ENCODE measurements around the gene INTS1.

The INTS1 gene

GRCh38 chr7:1514407-1514806 is 10.2 kb upstream of the INTS1 start:
- DNase-seq (ENCODE audit: extremely low spot score), result no peak
- POLR2A ChIA-PET, result no interaction called here
- CTCF ChIA-PET, result interaction anchor here (0.6 to 1.2 kb wide), 2 partner anchors 9 to 10 kb away, joined by 3 to 5 read pairs; no protein-coding TSS in a partner anchor
- TF ChIP-seq, protein P1, sequence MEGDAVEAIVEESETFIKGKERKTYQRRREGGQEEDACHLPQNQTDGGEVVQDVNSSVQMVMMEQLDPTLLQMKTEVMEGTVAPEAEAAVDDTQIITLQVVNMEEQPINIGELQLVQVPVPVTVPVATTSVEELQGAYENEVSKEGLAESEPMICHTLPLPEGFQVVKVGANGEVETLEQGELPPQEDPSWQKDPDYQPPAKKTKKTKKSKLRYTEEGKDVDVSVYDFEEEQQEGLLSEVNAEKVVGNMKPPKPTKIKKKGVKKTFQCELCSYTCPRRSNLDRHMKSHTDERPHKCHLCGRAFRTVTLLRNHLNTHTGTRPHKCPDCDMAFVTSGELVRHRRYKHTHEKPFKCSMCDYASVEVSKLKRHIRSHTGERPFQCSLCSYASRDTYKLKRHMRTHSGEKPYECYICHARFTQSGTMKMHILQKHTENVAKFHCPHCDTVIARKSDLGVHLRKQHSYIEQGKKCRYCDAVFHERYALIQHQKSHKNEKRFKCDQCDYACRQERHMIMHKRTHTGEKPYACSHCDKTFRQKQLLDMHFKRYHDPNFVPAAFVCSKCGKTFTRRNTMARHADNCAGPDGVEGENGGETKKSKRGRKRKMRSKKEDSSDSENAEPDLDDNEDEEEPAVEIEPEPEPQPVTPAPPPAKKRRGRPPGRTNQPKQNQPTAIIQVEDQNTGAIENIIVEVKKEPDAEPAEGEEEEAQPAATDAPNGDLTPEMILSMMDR (IDR thresholded peaks at IDR 0.05; ENCODE audit: control extremely low read depth, extremely low read depth, low read depth, missing control alignments), result no peak

DNA sequence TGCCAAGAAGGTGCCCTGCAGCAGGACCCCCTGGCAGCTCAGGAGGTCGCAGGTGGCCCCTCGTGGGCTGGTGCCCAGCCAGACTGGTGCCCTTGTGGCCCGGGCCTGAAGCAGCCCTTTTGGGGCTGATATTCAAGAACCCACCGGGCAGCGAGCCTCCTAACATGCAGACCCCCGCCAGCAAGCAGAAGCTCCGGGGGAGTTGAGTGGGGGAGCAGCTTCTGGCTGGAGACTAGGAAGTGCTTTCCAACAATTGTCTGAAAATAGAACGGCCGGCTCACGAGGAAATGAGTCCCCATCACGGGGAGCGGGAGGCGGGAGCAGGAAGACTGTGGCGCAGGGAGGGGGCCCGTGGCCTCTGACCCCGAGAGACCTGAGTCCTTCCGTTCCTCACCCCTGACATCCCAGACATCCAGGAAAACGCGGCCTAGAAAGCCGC is 9.5 kb upstream of the INTS1 start:
- ChIA-PET CTCF (interaction anchor here (1.1 kb wide), 1 partner anchor 8 kb away, joined by 3 read pairs; no protein-coding TSS in a partner anchor), POLR2A (no interaction called here)
- no peak for DNase-seq (ENCODE audit: extremely low spot score)

GRCh38 chr7:1512781-1513656 is 8.8 kb upstream of the INTS1 start:
- TF ChIP-seq, protein P1 (IDR thresholded peaks at IDR 0.05; ENCODE audit: control extremely low read depth, extremely low read depth, low read depth, missing control alignments), result no peak
- POLR2A ChIA-PET, result no interaction called here
- CTCF ChIA-PET, result interaction anchor here (1.1 kb wide), 1 partner anchor 9 kb away, joined by 3 read pairs; no protein-coding TSS in a partner anchor
- DNase-seq (ENCODE audit: extremely low spot score), result peak; percentile 77

More for the DNA sequence above, 9.5 kb upstream of the INTS1 start:
- TF ChIP-seq, protein P1 (IDR thresholded peaks at IDR 0.05; ENCODE audit: control extremely low read depth, extremely low read depth, low read depth, missing control alignments), result no peak

DNA sequence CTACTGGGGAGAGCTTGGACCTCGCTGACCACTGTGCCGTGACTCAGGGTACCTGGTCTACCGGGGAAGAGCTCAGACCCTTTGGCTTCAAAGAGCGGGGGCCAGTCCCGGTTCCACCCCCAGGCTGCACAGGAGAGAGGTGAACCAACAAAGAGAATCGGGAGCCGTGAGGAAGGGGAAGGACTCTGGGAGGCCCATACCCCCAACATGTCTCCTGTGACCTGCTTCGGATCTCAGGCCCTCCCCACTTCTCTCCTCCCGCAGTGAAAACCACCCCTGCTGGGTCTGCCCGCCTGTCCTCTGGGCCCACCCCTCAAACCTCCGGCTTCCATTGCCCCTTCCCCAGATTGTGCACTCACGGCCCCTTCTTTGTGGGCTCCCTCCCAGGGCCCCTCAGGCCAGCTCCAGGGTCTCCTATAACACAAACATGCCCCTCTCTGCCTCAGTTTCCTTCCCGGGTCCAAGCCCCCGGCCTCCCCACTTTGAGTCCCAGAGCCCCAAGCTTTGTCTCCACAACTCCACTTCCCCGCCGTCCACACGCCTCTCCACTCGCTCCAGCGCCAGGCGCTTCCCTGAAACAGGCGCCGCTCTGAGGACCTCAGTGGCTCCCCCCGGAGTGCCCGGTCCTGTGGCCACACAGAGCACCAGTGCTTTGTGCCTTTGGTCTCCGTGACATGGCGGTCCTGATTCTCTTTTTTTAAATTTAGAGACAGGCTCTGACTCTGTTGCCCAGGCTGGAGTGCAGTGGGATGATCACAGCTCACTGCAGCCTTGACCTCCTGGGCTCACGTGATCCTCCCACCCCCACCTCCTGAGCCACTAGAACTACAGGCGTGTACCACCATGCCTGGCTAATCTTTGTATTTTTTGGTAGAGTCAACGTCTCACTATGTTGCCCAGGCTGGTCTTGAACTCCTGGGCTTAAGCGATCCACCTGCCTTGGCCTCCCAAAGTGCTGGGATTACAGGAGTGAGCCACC is 7.5 kb upstream of the INTS1 start:
- TF ChIP-seq, protein P1 (IDR thresholded peaks at IDR 0.05; ENCODE audit: control extremely low read depth, extremely low read depth, low read depth, missing control alignments), result no peak
- CTCF ChIA-PET, result no interaction called here
- no peak for DNase-seq (ENCODE audit: extremely low spot score)
- POLR2A ChIA-PET, result no interaction called here

- no peak for DNase-seq (ENCODE audit: extremely low spot score)
- ChIA-PET CTCF (interaction anchor here (1.3 kb wide), 1 partner anchor 8 kb away, joined by 3 read pairs; no protein-coding TSS in a partner anchor), POLR2A (no interaction called here)
- TF ChIP-seq, protein P1 (IDR thresholded peaks at IDR 0.05; ENCODE audit: control extremely low read depth, extremely low read depth, low read depth, missing control alignments), result no peak
Measured at GRCh38 chr7:1510780-1511154, 6.6 kb upstream of the INTS1 start.

- no peak for DNase-seq (ENCODE audit: extremely low spot score)
- ChIA-PET POLR2A (interaction anchor here (0.6 kb wide), 1 partner anchor 294 kb away, joined by 3 read pairs; no protein-coding TSS in a partner anchor), CTCF (no interaction called here)
- TF ChIP-seq, protein P1 (IDR thresholded peaks at IDR 0.05; ENCODE audit: control extremely low read depth, extremely low read depth, low read depth, missing control alignments), result no peak
Measured at GRCh38 chr7:1509226-1509625, 5.0 kb upstream of the INTS1 start.

Measured in GM10248 (cell line).